MCF 10A (cell line): ENCODE data around the gene POU3F3. TPM values are rescaled to one million over a fixed set of nuclear protein-coding genes. Genes with fewer than 3 reads are reported as not detected.

Experiments
- BruUV-seq: library from RNA; stranded (reverse); fragments of 400-500 nt; replicated peaks from 2 replicates; lab custom pipeline; 2021; lab: Mats Ljungman, UMichigan
- CTCF ChIA-PET: fragments of 300-600 bp; sonication (Branson Sonifier 250); formaldehyde crosslinking; extraction: SDS; loops from one replicate; lab custom pipeline; 2021; ENCODE audit warnings: antibody characterized with exemption, inconsistent platforms; lab: Yijun Ruan, JAX
- POLR2A ChIA-PET: fragments of 300-600, 350-650 bp; sonication (Branson Sonifier 250); formaldehyde crosslinking; extraction: SDS; loops from one replicate; lab custom pipeline; 2020; ENCODE audit warnings: antibody characterized with exemption, inconsistent platforms; lab: Yijun Ruan, JAX
- DNase-seq: peaks from one replicate; pipeline ENCODE4 v3.0.0-alpha.2; 2018; ENCODE audit not compliant: unreplicated experiment
- H3K27ac Mint-ChIP-seq: one replicate; pipeline ENCODE4 v1.8.0; 2022; ENCODE audit warnings: mild to moderate bottlenecking, low read depth, mixed read lengths; ENCODE audit not compliant: unreplicated experiment
- H3K27me3 Mint-ChIP-seq: one replicate; pipeline ENCODE4 v1.8.0; 2022; ENCODE audit warnings: mixed read lengths; ENCODE audit not compliant: insufficient read depth, unreplicated experiment
- H3K36me3 Mint-ChIP-seq: one replicate; pipeline ENCODE4 v1.8.0; 2022; ENCODE audit warnings: mild to moderate bottlenecking, moderate library complexity, mixed read lengths; ENCODE audit not compliant: insufficient read depth, unreplicated experiment
- H3K4me1 Mint-ChIP-seq: one replicate; pipeline ENCODE4 v1.8.0; 2022; ENCODE audit warnings: mixed read lengths; ENCODE audit not compliant: insufficient read depth, unreplicated experiment
- H3K4me3 Mint-ChIP-seq: one replicate; pipeline ENCODE4 v1.8.0; 2022; ENCODE audit warnings: mild to moderate bottlenecking, moderate library complexity, mixed read lengths; ENCODE audit not compliant: unreplicated experiment
- H3K9me3 Mint-ChIP-seq: one replicate; pipeline ENCODE4 v1.8.0; 2022; ENCODE audit warnings: mixed read lengths; ENCODE audit not compliant: unreplicated experiment
- CTCF ChIP-seq: fragments of 200-600 bp; IDR thresholded peaks from one replicate; pipeline ENCODE4 v1.8.0; 2022; ENCODE audit warnings: antibody characterized with exemption, mild to moderate bottlenecking; ENCODE audit not compliant: unreplicated experiment
- intact Hi-C: fragments of 100-400 bp; cut with micrococcal nuclease; formaldehyde crosslinking; loops from 2 replicates; pipeline ENCODE4 v1.14.1; 2022
- total RNA-seq: library from RNA; stranded (reverse); gene quantifications from 2 replicates; pipeline ENCODE4 v1.2.3, GENCODE V29; 2022

The POU3F3 gene
- total RNA-seq, 1 experiment from 2014 or later, result not detected

GRCh38 chr2:104816143-104816542 is 37.8 kb upstream of the POU3F3 start:
- no peak for TF ChIP-seq CTCF
- no peak for DNase-seq
- H3K4me1 Mint-ChIP-seq, result no peaks in the 10 kb centered on the region
- no peak overlapping the region for H3K4me3 Mint-ChIP-seq
- no TSS peak for BruUV-seq
- no peaks in the 10 kb centered on the region for H3K9me3 Mint-ChIP-seq
- peaks cover 13% of the 10 kb centered on the region for H3K27me3 Mint-ChIP-seq
- H3K36me3 Mint-ChIP-seq, result no peaks in the 10 kb centered on the region
- ChIA-PET POLR2A (no interaction called here), CTCF (no interaction called here)
- intact Hi-C loops, result no loop called here
- H3K27ac Mint-ChIP-seq, result no peak overlapping the region

GRCh38 chr2:104818264-104818663 is 35.7 kb upstream of the POU3F3 start:
- Mint-ChIP-seq H3K4me3 (no peak overlapping the region), H3K36me3 (no peaks in the 10 kb centered on the region), H3K27ac (no peak overlapping the region), H3K27me3 (peaks cover 24% of the 10 kb centered on the region), H3K4me1 (no peaks in the 10 kb centered on the region), H3K9me3 (no peaks in the 10 kb centered on the region)
- no TSS peak for BruUV-seq
- intact Hi-C loops, result no loop called here
- CTCF ChIA-PET, result no interaction called here
- TF ChIP-seq CTCF, result no peak
- no peak for DNase-seq
- POLR2A ChIA-PET, result no interaction called here

- Mint-ChIP-seq H3K27ac (no peak overlapping the region), H3K4me1 (peaks cover 8% of the 10 kb centered on the region), H3K9me3 (peaks cover 8% of the 10 kb centered on the region), H3K36me3 (no peaks in the 10 kb centered on the region), H3K27me3 (peaks cover 24% of the 10 kb centered on the region), H3K4me3 (no peak overlapping the region)
- no TSS peak for BruUV-seq
- ChIA-PET POLR2A (no interaction called here), CTCF (no interaction called here)
- no peak for TF ChIP-seq CTCF
- intact Hi-C loops, result loop anchor here (10.0 kb wide), 1 partner anchor 65 kb away; no protein-coding TSS in a partner anchor
- DNase-seq, result no peak
Measured at GRCh38 chr2:104820126-104820525, 33.8 kb upstream of the POU3F3 start.

GRCh38 chr2:104825124-104825865 is 28.6 kb upstream of the POU3F3 start:
- peaks cover 31% of the 10 kb centered on the region for H3K4me1 Mint-ChIP-seq
- peak; percentile 81 for DNase-seq
- H3K36me3 Mint-ChIP-seq, result no peaks in the 10 kb centered on the region
- no peak for TF ChIP-seq CTCF
- ChIA-PET POLR2A (no interaction called here), CTCF (no interaction called here)
- no TSS peak for BruUV-seq
- intact Hi-C loops, result loop anchor here (10.0 kb wide), 1 partner anchor 70 kb away; no protein-coding TSS in a partner anchor
- peaks cover 27% of the 10 kb centered on the region for H3K27me3 Mint-ChIP-seq
- no peak overlapping the region for H3K27ac Mint-ChIP-seq
- H3K9me3 Mint-ChIP-seq, result peaks cover 8% of the 10 kb centered on the region
- H3K4me3 Mint-ChIP-seq, result no peak overlapping the region
